ENCODE results near the gene RPL35A.
"Not testable (repeated sequence)": the region's sequence is repeated elsewhere in the genome, so short reads cannot be mapped to it uniquely, and the experiment has no call there.

Gene RPL35A

GRCh38 chr3:197957790-197958133 is 7.8 kb downstream of the RPL35A start:
- Mint-ChIP-seq H3K9me3 (no peaks in the 10 kb centered on the region), H3K36me3 (ENCODE audit: low read depth) (peaks cover 48% of the 10 kb centered on the region), H3K27ac (peak overlapping the region in 2 of 3 experiments; percentile 14 to 66), H3K27me3 (ENCODE audit: low read depth) (no peaks in the 10 kb centered on the region), H3K4me1 (peaks cover 50% of the 10 kb centered on the region), H3K4me3 (peak overlapping the region; percentile 22 to 62 (median 45))
- no peak for TF ChIP-seq CTCF (IDR thresholded peaks at IDR 0.05; ENCODE audit: unreplicated experiment in 3 of 3)

- no peak for TF ChIP-seq CTCF (IDR thresholded peaks at IDR 0.05; ENCODE audit: unreplicated experiment in 3 of 3)
- peak overlapping the region in 2 of 3 experiments; percentile 32 to 65 for H3K27ac Mint-ChIP-seq
- peaks cover 46% of the 10 kb centered on the region for H3K4me1 Mint-ChIP-seq
- H3K4me3 Mint-ChIP-seq: peak overlapping the region; percentile 60 to 93 (median 80)
- H3K9me3 Mint-ChIP-seq: no peaks in the 10 kb centered on the region
- H3K27me3 Mint-ChIP-seq (ENCODE audit: low read depth): no peaks in the 10 kb centered on the region
- peaks cover 42% of the 10 kb centered on the region for H3K36me3 Mint-ChIP-seq (ENCODE audit: low read depth)
These were observed 8.4 kb downstream of the RPL35A start for GRCh38 chr3:197958346-197958745.

GRCh38 chr3:197958848-197959247 is 8.9 kb downstream of the RPL35A start:
- H3K27ac Mint-ChIP-seq: peak overlapping the region in 2 of 3 experiments; percentile 32 to 65
- peaks cover 41% of the 10 kb centered on the region for H3K4me1 Mint-ChIP-seq
- H3K4me3 Mint-ChIP-seq: peak overlapping the region; percentile 60 to 93 (median 80)
- peaks cover 37% of the 10 kb centered on the region for H3K36me3 Mint-ChIP-seq (ENCODE audit: low read depth)
- not testable (repeated sequence) for H3K9me3 Mint-ChIP-seq; H3K27me3 Mint-ChIP-seq (ENCODE audit: low read depth)

- Mint-ChIP-seq H3K9me3 (no peaks in the 10 kb centered on the region), H3K27ac (peak overlapping the region; percentile 82 to 87 (median 86)), H3K36me3 (ENCODE audit: low read depth) (peaks cover 31% of the 10 kb centered on the region), H3K27me3 (ENCODE audit: low read depth) (no peaks in the 10 kb centered on the region), H3K4me3 (peak overlapping the region; percentile 91 to 93 (median 92)), H3K4me1 (peaks cover 38% of the 10 kb centered on the region)
- no peak for TF ChIP-seq CTCF (IDR thresholded peaks at IDR 0.05; ENCODE audit: unreplicated experiment in 3 of 3)
These were observed 9.5 kb downstream of the RPL35A start for GRCh38 chr3:197959500-197959890.

GRCh38 chr3:197959891-197960693 is 10.1 kb downstream of the RPL35A start, which contains the start of gene LMLN:
TSS of gene LMLN (plus strand) at chr3:197960217. CDS start at chr3:197960246, 29 bp downstream.
- H3K27ac Mint-ChIP-seq: peak within 1 kb of the TSS; percentile 82 to 87 (median 86)
- H3K9me3 Mint-ChIP-seq: no peaks in the 10 kb centered on the region
- H3K36me3 Mint-ChIP-seq (ENCODE audit: low read depth): peaks cover 25% of the 10 kb centered on the region
- peaks cover 38% of the 10 kb centered on the region for H3K4me1 Mint-ChIP-seq
- no peaks in the 10 kb centered on the region for H3K27me3 Mint-ChIP-seq (ENCODE audit: low read depth)
- no peak for TF ChIP-seq CTCF (IDR thresholded peaks at IDR 0.05; ENCODE audit: unreplicated experiment in 3 of 3)
- H3K4me3 Mint-ChIP-seq: peak within 1 kb of the TSS; percentile 91 to 93 (median 92)

- Mint-ChIP-seq H3K27ac (peak overlapping the region; percentile 82 to 87 (median 86)), H3K4me3 (peak overlapping the region; percentile 91 to 93 (median 92)), H3K36me3 (ENCODE audit: low read depth) (peaks cover 17% of the 10 kb centered on the region), H3K9me3 (no peaks in the 10 kb centered on the region), H3K27me3 (ENCODE audit: low read depth) (no peaks in the 10 kb centered on the region), H3K4me1 (peaks cover 38% of the 10 kb centered on the region)
- no peak for TF ChIP-seq CTCF (IDR thresholded peaks at IDR 0.05; ENCODE audit: unreplicated experiment in 3 of 3)
These were observed 10.9 kb downstream of the RPL35A start for GRCh38 chr3:197960694-197961581.
